Astrocyte of the spinal cord (primary cell): ENCODE measurements around the gene IREB2.

ENCODE experiments used
- DNase-seq: peaks from one replicate; pipeline ENCODE4 v3.0.0; 2011; ENCODE audit warnings: low read depth, low spot score
- H3K4me3 ChIP-seq: 2 replicates; pipeline ENCODE4 v1.5.1; 2011; ENCODE audit warnings: low read depth, mild to moderate bottlenecking, low read length, moderate library complexity
- in situ Hi-C: cut with HindIII; loops from 2 replicates; pipeline ENCODE4 v1.10.0; 2017; ENCODE audit warnings: low sequenced_read_pairs
- TF ChIP-seq, protein P1 (sequence below): IDR thresholded peaks from 2 replicates; pipeline ENCODE4 v1.5.1; 2012; ENCODE audit warnings: low read depth, mild to moderate bottlenecking, low read length, inconsistent platforms

IREB2 gene

DNA sequence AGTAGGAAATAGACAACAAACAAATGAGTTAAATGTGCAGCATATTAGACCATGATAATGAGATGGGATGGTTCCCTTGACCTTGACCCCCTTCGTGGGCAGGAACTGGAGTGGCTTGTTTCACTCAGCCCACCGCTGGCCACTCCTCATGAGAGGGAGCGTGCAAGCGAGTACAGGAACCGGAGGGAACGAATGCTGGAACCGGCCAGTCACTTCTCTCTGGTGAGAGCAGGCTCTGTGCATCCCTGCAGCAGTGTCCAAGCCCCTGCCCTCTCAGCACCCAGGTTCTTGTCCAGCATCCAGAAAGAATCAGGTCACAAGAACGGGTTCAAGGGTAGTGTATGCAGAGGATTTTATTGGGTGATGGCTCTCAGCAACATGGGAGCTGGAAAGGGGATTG lies 17.2 kb upstream of the IREB2 start:
- no peak for DNase-seq
- TF ChIP-seq, protein P1, sequence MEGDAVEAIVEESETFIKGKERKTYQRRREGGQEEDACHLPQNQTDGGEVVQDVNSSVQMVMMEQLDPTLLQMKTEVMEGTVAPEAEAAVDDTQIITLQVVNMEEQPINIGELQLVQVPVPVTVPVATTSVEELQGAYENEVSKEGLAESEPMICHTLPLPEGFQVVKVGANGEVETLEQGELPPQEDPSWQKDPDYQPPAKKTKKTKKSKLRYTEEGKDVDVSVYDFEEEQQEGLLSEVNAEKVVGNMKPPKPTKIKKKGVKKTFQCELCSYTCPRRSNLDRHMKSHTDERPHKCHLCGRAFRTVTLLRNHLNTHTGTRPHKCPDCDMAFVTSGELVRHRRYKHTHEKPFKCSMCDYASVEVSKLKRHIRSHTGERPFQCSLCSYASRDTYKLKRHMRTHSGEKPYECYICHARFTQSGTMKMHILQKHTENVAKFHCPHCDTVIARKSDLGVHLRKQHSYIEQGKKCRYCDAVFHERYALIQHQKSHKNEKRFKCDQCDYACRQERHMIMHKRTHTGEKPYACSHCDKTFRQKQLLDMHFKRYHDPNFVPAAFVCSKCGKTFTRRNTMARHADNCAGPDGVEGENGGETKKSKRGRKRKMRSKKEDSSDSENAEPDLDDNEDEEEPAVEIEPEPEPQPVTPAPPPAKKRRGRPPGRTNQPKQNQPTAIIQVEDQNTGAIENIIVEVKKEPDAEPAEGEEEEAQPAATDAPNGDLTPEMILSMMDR = no peak
- no peak overlapping the region for H3K4me3 ChIP-seq
- in situ Hi-C loops = no loop called here

DNA sequence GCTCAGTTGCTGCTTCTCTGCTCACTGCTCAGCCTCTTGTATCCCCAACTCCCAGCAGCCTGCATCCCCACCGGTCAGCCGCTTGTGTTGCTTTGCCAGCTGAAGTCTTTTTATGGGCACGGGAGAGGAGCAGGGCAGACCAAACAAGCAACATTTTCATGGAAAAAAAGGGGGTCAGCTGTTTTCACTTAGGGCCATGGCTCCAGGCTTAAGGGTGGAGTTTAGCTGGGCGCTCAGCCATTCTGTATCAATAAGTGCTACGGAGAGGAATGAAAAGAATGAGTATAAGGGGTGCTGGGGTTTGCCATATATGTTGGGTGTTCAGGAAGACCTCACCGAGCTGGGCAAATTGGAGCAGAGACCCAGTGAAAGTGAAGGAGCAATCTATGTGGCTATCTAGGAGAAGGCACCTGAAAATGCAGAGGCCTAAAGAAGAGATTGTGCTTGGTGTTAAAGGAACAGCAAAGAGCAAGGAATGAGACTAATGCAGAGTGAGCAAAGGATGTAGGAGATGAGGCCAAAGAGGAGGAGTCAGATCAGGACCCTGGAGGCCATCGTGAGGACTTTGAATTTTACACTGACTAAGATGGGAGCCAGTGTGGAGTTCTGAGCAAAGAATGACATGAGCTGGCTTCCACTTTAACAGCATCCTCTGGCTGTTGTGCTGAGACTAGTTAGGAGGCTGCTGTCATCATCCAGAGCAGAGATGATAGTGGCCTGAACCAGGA lies 16.6 kb upstream of the IREB2 start:
- no peak for DNase-seq
- TF ChIP-seq, protein P1 = no peak
- in situ Hi-C loops = no loop called here
- H3K4me3 ChIP-seq = no peak overlapping the region

DNA sequence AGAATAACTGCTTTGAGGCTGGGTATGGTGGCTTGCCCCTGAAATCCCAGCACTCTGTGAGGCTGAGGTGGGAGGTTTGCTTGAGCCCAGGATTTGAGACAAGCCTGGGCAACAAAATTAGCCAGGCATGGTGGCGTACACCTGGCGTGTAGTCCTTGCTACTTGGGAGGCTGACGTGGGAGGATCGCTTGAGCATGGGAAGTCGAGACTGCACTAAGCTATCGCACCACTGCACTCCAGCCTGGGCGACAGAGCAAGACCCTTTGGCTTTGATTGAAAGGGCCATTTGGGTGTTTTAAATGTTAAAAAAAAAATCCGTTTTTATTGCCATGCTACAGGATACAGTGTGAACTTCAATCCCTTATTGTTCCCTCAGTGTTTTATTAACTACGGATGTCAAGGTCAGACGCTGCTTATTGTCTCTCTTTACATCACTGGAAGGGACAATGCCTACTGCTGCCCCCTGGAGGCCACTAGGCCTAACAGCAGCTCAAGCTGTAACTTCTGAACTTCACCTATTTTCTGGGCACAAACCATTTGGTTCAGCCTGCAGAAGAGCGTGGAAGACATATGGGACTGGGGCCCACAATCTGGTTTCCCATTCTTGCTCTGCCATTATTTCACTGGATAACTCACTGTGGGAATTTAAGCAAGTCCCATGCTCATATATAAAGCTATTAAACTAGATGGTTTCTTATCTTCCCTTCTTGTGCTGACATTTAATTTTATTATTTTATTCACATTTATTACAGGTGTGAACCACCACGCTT lies 15.3 kb upstream of the IREB2 start:
- no peak overlapping the region for H3K4me3 ChIP-seq
- DNase-seq = peak; percentile 60
- TF ChIP-seq, protein P1 = peak; percentile 98
- in situ Hi-C loops = no loop called here

DNA sequence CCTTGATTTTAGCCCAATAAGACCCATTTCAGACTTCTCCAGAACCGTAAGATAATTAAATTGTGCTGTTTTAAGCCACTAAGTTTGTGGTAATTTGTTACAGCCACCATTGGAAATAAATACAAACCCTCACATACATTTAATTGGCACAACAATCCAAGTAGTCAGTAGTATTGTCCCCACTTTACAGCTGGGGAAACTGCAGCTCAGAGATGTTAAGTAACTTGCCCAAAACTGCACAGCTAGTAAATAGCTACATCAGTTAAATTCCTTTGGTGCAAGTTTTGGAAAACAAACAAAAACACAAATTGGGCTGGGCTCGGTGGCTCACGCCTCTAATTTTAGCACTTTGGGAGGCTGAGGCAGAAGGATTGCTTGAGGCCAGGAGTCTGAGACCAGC lies 13.3 kb upstream of the IREB2 start:
- in situ Hi-C loops = no loop called here

DNA sequence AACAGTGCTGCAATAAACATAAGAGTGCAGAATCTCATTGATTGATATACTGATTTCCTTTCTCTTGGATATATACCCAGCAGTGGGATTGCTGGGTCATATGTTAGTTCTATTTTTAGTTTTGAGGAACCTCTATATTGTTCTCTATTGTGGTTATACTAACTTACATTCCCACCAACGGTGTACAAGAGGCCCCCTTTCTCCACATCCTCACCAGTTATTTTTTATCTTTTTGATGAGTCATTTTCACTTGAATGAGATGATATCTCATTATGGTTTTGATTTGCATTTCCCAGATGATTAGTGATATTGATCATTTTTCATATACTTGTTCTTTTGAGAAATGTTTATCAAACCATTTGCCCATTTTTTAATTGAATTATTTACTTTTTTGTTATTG lies 12.4 kb upstream of the IREB2 start:
- no peak for DNase-seq
- TF ChIP-seq, protein P1 = no peak
- in situ Hi-C loops = no loop called here
- no peak overlapping the region for H3K4me3 ChIP-seq

More for the DNA sequence above, 13.3 kb upstream of the IREB2 start:
- H3K4me3 ChIP-seq = no peak overlapping the region
- TF ChIP-seq, protein P1 = no peak
- DNase-seq = no peak

DNA sequence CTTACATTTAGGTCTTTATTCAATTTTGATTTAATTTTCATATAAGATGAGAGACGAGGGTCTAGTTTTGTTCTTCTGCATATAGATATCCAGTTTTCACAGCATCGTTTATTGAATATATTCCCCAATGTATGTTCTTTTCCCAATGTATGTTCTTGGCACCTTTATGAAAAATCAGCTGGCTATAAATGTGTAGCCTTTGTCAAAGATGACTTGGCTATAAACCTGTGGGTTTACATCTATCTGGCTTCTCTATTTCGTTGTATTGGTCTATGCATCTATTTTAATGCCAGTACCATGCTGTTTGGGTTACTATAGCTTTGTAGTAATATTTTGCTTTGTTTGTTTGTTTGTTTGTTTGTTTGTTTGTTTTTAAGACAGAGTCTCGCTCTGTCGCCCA lies 11.7 kb upstream of the IREB2 start:
- in situ Hi-C loops = no loop called here
- DNase-seq = no peak
- TF ChIP-seq, protein P1 = no peak
- no peak overlapping the region for H3K4me3 ChIP-seq
